SK-N-MC (cell line): ENCODE data around the gene RBM15B.

ENCODE experiments used
- DNase-seq: peaks from one replicate; pipeline ENCODE4 v3.0.0-alpha.2; 2011; ENCODE audit warnings: low read depth, low spot score
- H3K27ac ChIP-seq: fragments of 200-600 bp; sonication (generic); 2 replicates; pipeline ENCODE4 v1.5.1; 2016; ENCODE audit warnings: mixed run types
- H3K36me3 ChIP-seq: fragments of 200-600 bp; sonication (generic); 2 replicates; pipeline ENCODE4 v1.6.1; 2017; ENCODE audit warnings: antibody characterized with exemption, low read length, mixed read lengths; ENCODE audit not compliant: insufficient read depth
- H3K4me3 ChIP-seq: fragments of 200-600 bp; sonication (generic); 2 replicates; pipeline ENCODE4 v1.5.1; 2016
- H3K9ac ChIP-seq: fragments of 200-600 bp; sonication (generic); 2 replicates; pipeline ENCODE4 v1.8.0; 2017; ENCODE audit warnings: mixed run types, mixed read lengths; ENCODE audit not compliant: insufficient read length
- H3K9me3 ChIP-seq: fragments of 200-600 bp; sonication (generic); 2 replicates; pipeline ENCODE4 v1.6.1; 2017; ENCODE audit warnings: low read depth, mild to moderate bottlenecking, antibody characterized with exemption, low read length, moderate library complexity, mixed read lengths
- EZH2 ChIP-seq: fragments of 200-600 bp; sonication (generic); IDR thresholded peaks from one replicate; pipeline ENCODE4 v1.6.1; 2017; ENCODE audit warnings: antibody characterized with exemption
- FOXP2 ChIP-seq: optimal IDR thresholded peaks from 2 replicates; pipeline ENCODE3; 2011; ENCODE audit warnings: mild to moderate bottlenecking, moderate library complexity; ENCODE audit not compliant: insufficient read depth; ENCODE audit errors: extremely low read length, control extremely low read depth
- POLR2AphosphoS5 ChIP-seq: IDR thresholded peaks from 2 replicates; pipeline ENCODE4 v1.6.1; 2012; ENCODE audit warnings: mild to moderate bottlenecking, low read depth, low read length, borderline replicate concordance

The RBM15B gene

GRCh38 chr3:51391075-51391565 is at the start of gene RBM15B:
Gene RBM15B, plus strand, starts transcription at chr3:51391285. Its CDS starts 115 bp downstream, at chr3:51391400.
- TF ChIP-seq FOXP2 (no peak), POLR2AphosphoS5 (peak; percentile 54; the same call in 1 of the 2 replicates)
- peaks cover 32% of the 10 kb centered on the region for H3K36me3 ChIP-seq
- H3K9ac ChIP-seq, result peak within 1 kb of the TSS; percentile 85
- no peaks in the 10 kb centered on the region for H3K9me3 ChIP-seq
- H3K27ac ChIP-seq, result peak within 1 kb of the TSS; percentile 36
- no peak for DNase-seq
- peak within 1 kb of the TSS; percentile 78 for H3K4me3 ChIP-seq

GRCh38 chr3:51343918-51344687 is 47.0 kb upstream of the RBM15B start:
- Histone ChIP-seq H3K4me3 (no peak overlapping the region), H3K27ac (no peak overlapping the region), H3K9ac (no peak overlapping the region), H3K36me3 (no peaks in the 10 kb centered on the region), H3K9me3 (no peaks in the 10 kb centered on the region)
- DNase-seq, result no peak
- no peak for TF ChIP-seq EZH2
- no peak for TF ChIP-seq POLR2AphosphoS5
- no peak for TF ChIP-seq FOXP2

- no peak overlapping the region for H3K9ac ChIP-seq
- H3K27ac ChIP-seq, result no peak overlapping the region
- no peak for DNase-seq
- H3K4me3 ChIP-seq, result no peak overlapping the region
- H3K9me3 ChIP-seq, result no peaks in the 10 kb centered on the region
- H3K36me3 ChIP-seq, result no peaks in the 10 kb centered on the region
- TF ChIP-seq POLR2AphosphoS5 (no peak), EZH2 (no peak), FOXP2 (no peak)
These were observed 40.3 kb upstream of the RBM15B start for GRCh38 chr3:51350751-51351150.

GRCh38 chr3:51353131-51353530 is 38.0 kb upstream of the RBM15B start:
- H3K27ac ChIP-seq, result no peak overlapping the region
- DNase-seq, result no peak
- TF ChIP-seq EZH2, result no peak
- TF ChIP-seq FOXP2, result no peak
- TF ChIP-seq POLR2AphosphoS5, result no peak
- no peak overlapping the region for H3K9ac ChIP-seq
- H3K36me3 ChIP-seq, result no peaks in the 10 kb centered on the region
- H3K4me3 ChIP-seq, result no peak overlapping the region
- no peaks in the 10 kb centered on the region for H3K9me3 ChIP-seq

GRCh38 chr3:51353691-51354090 is 37.4 kb upstream of the RBM15B start:
- no peak overlapping the region for H3K4me3 ChIP-seq
- no peak overlapping the region for H3K27ac ChIP-seq
- no peaks in the 10 kb centered on the region for H3K9me3 ChIP-seq
- no peak for DNase-seq
- TF ChIP-seq FOXP2 (no peak), EZH2 (no peak), POLR2AphosphoS5 (no peak)
- no peak overlapping the region for H3K9ac ChIP-seq
- no peaks in the 10 kb centered on the region for H3K36me3 ChIP-seq

GRCh38 chr3:51354172-51354571 is 36.9 kb upstream of the RBM15B start:
- no peak for DNase-seq
- Histone ChIP-seq H3K36me3 (no peaks in the 10 kb centered on the region), H3K9me3 (no peaks in the 10 kb centered on the region), H3K9ac (no peak overlapping the region), H3K27ac (no peak overlapping the region), H3K4me3 (no peak overlapping the region)
- TF ChIP-seq EZH2 (no peak), POLR2AphosphoS5 (no peak), FOXP2 (no peak)

GRCh38 chr3:51354731-51355615 is 36.1 kb upstream of the RBM15B start:
- no peaks in the 10 kb centered on the region for H3K9me3 ChIP-seq
- H3K4me3 ChIP-seq, result no peak overlapping the region
- H3K27ac ChIP-seq, result no peak overlapping the region
- no peak overlapping the region for H3K9ac ChIP-seq
- no peak for DNase-seq
- H3K36me3 ChIP-seq, result no peaks in the 10 kb centered on the region
- TF ChIP-seq POLR2AphosphoS5 (no peak), FOXP2 (no peak)

- H3K4me3 ChIP-seq, result no peak overlapping the region
- no peak overlapping the region for H3K9ac ChIP-seq
- no peaks in the 10 kb centered on the region for H3K36me3 ChIP-seq
- H3K9me3 ChIP-seq, result no peaks in the 10 kb centered on the region
- DNase-seq, result no peak
- TF ChIP-seq POLR2AphosphoS5 (no peak), FOXP2 (no peak), EZH2 (no peak)
- H3K27ac ChIP-seq, result no peak overlapping the region
These were observed 35.0 kb upstream of the RBM15B start for GRCh38 chr3:51355891-51356578.
